HG03558 (cell line): ENCODE results near the gene GBA2.

Experiments used
- ATAC-seq: cut with Tn5 transposase; IDR thresholded peaks from one replicate; pipeline ENCODE4 v1.9.1; 2021; ENCODE audit warnings: moderate number of reproducible peaks; ENCODE audit not compliant: unreplicated experiment; ENCODE audit errors: extremely low read depth

GBA2 gene

DNA sequence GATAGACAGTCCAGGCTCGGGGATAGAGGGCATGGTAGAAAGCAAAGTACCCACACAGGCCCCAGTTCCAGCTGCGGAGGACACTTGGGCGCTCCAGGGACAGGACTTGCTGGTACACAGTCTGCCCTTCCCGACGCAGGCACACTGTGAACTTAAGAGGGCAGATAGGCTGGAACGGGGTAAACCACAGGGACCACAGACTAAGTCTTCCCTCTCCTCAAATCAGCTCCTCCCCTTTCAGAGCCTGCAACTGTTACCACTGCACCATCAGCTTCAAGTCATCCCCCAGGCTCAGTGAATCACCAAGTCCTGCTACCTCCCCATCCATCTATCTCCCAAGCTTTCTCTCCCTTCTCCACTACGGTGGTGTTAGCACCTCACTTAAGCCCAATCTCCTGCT is 7.3 kb downstream of the GBA2 start:
- no peak for ATAC-seq

DNA sequence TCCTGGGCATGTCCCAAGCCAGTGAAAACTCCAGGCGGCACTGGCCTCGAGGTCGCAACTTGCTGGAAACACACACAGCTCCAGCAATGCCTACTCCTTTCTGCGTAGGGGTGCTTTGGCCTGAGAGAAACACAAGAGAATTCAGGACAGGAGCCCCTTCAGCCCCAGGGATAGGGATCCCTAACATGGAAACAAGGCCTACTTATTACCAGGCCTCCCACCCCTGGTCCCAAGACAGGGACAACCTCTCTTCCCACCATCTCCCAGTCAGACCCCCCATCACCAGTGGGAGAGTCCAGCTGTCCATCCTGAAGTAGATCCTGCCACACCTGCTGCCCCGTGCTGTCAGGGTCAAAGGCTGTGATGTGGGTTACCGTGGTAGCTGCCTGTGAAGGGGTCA is 8.8 kb downstream of the GBA2 start:
- ATAC-seq: no peak

DNA sequence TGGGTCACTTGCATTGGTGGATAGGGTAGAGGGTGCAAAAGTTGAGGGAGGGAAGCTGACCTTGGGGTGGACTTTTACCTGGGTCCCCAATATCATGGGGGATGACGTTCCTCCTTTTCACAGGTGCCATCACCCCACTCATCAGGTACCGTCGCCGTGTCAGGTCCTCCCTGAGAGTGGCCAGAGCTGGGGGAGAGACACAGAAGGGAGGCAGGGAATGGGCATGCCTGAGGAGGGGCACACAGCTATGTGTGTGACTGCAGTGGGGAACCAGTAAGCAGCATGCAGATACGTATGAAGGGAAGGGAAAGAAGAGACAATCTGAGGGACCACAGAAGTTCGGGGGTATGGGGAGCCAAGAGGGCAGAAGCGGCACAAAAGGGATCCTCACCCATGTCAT is 10.1 kb downstream of the GBA2 start:
- ATAC-seq: no peak

- ATAC-seq: no peak
Observed at GRCh38 chr9:35738186-35738585, 10.8 kb downstream of the GBA2 start.

GRCh38 chr9:35737143-35737542 is 11.9 kb downstream of the GBA2 start:
- ATAC-seq: no peak

- ATAC-seq: no peak
Observed at GRCh38 chr9:35736201-35736633, 12.8 kb downstream of the GBA2 start.

DNA sequence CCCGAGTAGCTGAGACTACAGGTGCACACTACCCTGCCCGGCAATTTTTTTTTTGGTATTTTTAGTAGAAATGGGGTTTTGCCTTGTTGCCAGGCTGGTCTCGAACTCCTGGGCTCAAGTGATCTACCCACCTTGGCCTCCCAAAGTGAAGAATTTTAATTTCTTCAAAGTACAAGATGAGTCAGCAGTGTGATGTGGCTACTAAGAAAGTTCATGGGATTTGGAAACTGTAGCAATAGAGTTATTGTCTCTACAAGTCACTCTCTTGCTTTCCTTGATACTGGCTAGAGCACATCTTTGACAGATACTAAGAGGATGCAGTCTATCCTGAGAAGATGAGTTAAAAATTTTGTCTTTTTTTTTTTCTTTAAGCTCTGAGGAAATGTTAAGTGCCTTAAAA is 14.9 kb downstream of the GBA2 start:
- no peak for ATAC-seq

GRCh38 chr9:35732800-35733541 is 16.1 kb downstream of the GBA2 start:
- ATAC-seq: no peak

- ATAC-seq: peak; percentile 56
Observed at GRCh38 chr9:35732185-35732799, 16.7 kb downstream of the GBA2 start, which contains the start of the genes CREB3 and TLN1. Gene CREB3, plus strand, starts transcription at chr9:35732666. Its CDS starts 107 bp downstream, at chr9:35732773. Gene TLN1, minus strand, starts transcription at chr9:35732195. Its CDS starts 6,501 bp downstream, at chr9:35725694.

DNA sequence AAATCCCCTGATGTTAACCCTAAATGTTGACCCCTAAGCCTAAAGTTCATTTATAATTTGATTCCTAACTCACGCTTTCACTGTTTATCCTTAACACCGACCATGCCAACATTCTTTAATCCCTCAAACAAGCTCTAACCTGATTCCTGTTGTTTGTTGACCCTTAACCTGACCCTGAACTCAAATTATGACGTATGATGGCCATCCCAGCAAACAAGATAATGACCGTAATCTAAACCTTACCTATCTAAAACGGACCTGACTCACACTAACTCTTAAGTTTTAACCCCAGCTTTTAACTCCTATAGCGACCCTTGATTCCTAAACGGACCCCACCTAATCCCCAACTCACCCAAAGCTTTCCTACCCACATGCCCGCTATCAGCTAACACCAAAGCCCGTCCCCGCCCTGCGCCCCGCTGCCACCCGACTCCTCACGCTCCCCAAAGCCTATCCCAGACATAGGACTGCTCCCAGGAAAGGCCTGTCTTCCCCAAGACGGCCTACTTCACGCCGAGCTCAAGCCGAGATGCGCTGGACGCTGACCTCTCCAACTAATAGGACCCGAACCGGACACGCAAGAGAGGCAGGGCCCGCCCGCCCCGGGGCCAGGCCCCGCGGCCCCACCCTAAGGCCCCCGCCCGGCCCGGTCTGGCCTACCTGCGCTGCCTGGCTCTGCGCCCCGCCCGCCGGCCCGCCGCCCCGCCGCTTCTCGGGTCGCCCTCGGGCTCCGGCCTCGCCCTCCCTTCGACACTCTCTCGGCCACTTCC is 17.4 kb downstream of the GBA2 start:
- ATAC-seq: no peak

- ATAC-seq: no peak
Observed at GRCh38 chr9:35730486-35730854, 18.6 kb downstream of the GBA2 start.

DNA sequence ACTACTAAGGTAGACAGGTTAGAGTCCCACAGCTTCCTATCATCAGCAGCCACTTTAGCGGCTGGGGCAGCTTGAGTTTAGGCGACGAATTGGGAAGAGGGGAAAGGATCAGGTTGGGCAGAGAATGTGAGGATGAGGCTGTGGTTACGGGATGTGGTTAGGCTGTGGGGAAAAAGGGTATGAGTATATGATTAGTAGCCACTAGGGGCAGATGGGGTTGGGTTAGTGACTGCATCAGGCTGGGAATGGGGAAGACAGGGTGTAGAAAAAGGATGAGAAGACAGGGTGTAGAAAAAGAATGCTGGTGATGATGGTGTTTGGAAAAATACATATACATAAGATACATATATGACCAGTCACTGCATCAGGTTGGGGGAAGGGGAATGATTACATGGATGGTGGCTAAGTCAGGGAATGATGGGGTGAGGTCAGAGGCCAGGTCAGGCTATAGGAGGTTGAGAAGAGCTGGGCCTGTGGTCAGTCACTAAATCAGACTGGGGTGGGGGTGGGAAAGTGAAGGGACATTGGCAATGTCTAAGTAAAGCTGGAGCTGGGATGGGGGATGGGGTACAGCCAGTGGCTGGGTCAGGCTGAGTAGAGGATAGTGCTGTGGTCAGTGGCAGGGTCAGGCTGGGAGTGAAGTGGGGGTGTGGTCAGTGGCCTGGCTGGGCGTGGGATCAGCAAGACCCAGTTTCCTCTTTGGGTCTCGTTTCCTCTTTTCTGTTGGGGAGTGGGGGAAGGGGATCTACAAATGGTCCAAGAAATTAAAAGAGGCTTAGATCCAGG is 19.1 kb downstream of the GBA2 start:
- no peak for ATAC-seq

GRCh38 chr9:35729101-35729500 is 19.9 kb downstream of the GBA2 start:
- no peak for ATAC-seq

DNA sequence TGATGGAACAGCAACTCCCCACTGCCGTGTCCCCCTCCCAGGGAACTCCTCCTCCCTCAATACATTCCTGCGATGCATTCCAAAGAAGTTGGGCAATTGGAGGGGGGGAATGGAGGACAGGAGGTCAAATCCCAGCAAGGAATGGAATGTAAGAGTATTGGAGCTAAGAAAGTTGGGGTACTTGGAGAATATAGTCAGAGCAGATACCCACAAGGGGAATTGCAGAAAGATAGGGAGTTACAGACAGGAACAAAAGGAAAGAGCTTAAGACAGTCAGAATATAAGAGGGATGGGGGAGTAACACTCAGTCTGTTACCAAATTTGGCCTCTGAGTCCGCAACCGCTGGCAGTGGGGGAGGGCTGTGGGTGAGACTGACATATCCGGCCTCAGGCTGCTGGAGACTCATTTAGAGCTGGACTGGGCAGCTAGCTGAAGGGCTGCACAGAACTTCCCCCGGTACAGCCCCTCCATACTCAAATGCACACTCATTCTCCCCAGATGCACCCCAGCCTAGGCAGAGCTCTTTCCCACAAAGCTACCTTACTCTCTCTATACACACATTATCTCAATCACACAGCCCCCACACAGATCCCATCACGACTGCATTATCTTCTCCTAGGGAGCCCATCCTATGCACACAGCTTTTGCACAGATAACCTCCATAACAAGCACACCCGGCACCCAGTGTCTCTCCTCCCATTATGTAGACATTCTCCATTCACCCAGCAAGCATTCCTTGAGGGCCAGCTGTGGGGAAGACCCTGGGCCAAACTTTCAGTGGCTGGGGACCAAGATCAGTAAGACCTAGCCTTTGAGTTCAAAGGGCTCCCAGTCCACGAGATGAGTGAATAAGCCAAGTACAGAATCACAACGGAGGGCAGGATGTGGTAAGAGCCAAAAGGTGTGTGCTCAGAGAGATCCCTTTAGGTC is 20.7 kb downstream of the GBA2 start:
- ATAC-seq: no peak

GRCh38 chr9:35727676-35728040 is 21.4 kb downstream of the GBA2 start:
- no peak for ATAC-seq

GRCh38 chr9:35726931-35727330 is 22.1 kb downstream of the GBA2 start:
- ATAC-seq: no peak

DNA sequence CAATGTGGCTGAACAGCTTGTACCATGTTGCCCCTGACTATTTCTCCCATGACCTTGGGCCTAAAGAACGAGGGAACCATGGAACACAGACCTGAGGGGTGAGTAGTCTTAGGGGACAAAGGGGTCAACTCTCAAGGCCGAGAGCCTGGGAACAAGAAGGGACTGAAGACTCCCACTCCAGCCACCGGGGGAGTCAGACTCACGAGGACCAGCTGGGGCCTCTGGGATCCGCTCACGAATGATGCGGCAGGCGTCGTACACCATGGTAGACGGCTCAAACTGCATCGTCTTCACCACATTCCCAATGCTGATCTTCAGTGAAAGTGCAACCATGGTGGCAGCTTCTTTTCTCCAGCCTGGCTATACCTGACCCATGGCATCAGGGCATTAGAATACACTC is 23.7 kb downstream of the GBA2 start:
- no peak for ATAC-seq

- no peak for ATAC-seq
Observed at GRCh38 chr9:35723908-35724307, 25.1 kb downstream of the GBA2 start.

GRCh38 chr9:35723426-35723825 is 25.6 kb downstream of the GBA2 start:
- ATAC-seq: no peak
